GM21528 (cell line): ENCODE data around the gene TMC4.

Experiments used
- ATAC-seq: cut with Tn5 transposase; IDR thresholded peaks from one replicate; pipeline ENCODE4 v1.9.1; 2021; ENCODE audit warnings: mild to moderate bottlenecking, moderate library complexity; ENCODE audit not compliant: unreplicated experiment, low FRiP score

Gene TMC4

GRCh38 chr19:54159352-54160181 is 13.4 kb downstream of the TMC4 start, which contains the start of gene LENG1:
Gene LENG1 (minus strand): TSS chr19:54159721. CDS start chr19:54159695, 26 bp downstream.
- ATAC-seq: peak; percentile 90

GRCh38 chr19:54158812-54159351 is 14.1 kb downstream of the TMC4 start:
- ATAC-seq: no peak

- ATAC-seq: no peak
Measured at GRCh38 chr19:54156953-54157352, 16.0 kb downstream of the TMC4 start.

DNA sequence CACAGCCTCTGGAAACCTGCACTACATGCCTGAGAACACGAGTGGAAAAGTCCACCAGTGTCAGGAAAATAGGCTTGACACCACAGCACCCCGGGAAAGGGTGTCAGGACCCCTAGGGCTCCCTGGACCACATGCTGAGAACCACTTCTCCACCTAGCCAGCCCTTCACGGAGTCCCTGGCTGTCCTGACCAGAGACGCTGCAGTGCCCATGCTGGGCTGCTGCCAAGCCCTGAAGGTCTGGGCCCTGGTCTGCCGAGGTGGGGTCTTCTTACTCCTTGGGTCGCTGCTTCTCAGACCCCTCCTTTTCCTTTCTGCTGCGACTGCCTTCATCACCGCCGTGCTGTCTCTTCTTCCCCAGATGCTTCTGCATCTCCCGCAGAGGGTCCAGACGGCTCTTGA is 16.5 kb downstream of the TMC4 start:
- ATAC-seq: no peak

DNA sequence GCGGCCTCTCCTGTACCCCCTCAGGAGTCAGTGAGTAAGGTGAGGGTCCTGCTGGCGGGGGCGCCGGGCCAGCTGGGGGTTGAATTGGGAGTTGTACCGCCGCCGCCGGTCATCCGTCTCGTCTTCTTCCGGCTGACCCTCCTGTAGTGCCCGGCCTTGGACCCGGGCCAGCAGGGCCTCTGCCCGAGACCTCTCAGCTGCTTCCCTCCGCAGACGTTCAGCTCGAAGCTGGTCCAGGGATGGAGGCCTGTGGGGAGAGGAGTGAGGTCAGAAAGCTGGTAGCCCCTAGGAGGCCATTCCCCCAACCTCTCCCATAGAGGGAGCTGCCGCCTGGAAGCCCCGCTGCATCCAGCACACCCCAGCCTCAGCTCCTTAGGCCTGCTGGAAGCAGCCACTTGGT is 17.3 kb downstream of the TMC4 start:
- no peak for ATAC-seq

- ATAC-seq: no peak
Measured at GRCh38 chr19:54154603-54155345, 18.2 kb downstream of the TMC4 start.

DNA sequence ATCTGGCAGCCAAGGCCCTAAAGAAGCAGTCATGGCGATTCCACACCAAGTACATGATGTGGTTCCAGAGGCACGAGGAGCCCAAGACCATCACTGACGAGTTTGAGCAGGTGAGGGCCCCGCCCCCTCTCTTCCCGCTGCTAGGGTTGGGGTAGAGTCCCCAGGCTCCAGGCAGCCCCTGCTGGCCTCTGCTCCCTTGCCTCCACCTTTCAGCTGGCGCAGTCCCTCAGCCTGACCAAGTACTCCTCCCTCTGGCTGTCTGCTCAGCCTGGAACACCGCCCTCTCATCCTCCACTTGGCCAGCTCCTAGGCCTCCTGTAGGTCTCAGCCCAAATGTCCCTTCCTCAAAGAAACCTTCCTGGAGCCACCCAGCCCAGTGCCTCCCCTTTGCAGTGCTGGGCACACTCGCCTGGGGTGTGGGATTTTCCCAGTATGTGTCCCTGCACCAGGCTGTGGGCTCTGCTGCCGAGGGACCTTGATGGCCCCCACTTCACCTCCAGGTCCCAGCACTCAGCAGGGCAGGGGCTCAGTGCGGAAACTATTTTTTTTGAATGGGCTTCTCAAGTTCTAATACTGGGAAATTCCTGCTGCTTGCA is 19.1 kb downstream of the TMC4 start:
- no peak for ATAC-seq

DNA sequence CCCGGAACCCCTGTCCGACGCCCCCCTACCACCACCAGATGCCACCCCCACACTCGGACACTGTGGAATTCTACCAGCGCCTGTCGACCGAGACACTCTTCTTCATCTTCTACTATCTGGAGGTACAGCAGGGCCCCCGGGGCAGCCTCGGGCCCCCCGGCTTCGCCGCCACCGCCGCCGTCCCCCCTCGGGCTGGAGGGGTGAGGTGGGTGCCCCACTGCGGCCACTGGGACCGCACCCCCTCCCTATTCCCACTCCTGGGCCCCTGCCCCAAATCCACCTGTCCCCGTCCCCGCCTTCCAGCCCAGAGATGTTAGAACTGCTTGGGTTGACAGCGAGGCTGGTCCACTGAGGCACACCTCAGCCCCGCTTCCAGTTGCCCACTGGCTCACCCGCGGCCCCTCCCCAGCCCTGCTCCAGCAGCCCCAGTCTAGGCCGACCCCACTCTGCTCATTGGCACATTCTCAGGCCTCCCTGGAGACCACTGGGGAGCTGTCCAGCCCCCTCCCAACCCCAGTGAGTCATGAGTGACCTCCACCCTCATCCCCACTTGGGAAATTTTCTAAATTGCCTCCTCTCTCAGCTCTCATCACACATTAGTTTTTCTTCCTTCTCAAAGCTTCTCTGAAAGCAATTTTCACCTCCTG is 20.0 kb downstream of the TMC4 start:
- no peak for ATAC-seq

DNA sequence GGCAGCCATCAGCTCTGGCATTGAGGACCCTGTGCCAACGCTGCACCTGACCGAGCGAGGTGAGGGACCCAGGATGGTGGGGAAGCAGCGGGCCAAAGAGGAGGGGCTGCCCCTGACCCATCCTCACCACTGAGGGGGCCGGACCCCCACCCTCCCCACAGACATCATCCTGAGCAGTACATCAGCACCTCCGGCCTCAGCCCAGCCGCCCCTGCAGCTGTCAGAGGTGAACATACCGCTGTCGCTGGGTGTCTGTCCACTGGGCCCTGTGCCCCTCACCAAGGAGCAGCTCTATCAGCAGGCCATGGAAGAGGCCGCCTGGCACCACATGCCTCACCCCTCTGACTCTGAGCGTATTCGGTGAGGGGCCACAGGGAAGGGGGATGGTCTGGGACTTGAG is 20.7 kb downstream of the TMC4 start:
- no peak for ATAC-seq

DNA sequence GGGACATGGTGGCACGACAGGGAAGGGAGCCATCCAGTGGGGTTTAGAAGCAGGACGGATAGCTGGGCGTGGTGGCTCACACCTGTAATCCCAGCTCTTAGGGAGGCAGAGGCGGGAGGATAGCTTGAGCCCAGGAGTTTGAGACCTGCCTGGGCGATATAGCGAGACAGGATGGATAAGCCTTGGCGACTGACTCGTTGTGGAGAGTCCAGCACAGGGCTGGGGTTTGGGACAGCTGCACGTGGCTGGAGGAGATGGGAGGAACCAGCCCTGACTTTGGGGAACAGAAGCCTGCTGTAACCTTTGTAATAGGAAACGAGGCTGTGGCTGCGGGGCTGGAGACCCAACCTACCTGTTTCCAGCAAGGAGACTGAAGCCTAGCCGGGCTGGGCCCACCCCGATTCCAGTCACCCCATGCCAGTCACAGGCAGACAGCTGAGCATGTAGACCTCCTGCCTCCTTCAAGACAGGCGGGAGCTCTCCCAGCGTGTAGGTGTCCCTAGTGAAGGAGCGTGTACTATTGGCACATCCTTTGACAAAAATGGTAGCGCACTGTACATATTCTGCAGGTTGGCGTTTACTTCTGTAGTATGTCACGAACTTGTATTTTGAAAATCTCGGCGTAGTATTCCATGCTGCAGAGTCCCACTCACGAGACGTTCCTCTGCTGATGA is 21.5 kb downstream of the TMC4 start:
- ATAC-seq: no peak

GRCh38 chr19:54149021-54149812 is 23.7 kb downstream of the TMC4 start:
- ATAC-seq: no peak

DNA sequence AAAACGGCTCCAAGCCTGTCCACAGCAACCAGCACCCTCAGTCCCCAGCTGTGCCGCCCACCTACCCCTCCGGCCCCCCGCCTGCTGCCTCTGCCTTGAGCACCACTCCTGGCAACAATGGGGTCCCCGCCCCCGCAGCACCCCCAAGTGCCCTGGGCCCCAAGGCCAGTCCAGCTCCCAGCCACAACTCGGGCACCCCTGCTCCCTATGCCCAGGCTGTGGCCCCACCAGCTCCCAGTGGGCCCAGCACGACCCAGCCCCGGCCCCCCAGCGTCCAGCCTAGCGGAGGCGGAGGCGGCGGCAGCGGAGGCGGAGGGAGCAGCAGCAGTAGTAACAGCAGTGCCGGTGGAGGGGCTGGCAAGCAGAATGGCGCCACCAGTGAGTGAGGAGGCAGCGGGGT is 24.8 kb downstream of the TMC4 start:
- ATAC-seq: no peak

DNA sequence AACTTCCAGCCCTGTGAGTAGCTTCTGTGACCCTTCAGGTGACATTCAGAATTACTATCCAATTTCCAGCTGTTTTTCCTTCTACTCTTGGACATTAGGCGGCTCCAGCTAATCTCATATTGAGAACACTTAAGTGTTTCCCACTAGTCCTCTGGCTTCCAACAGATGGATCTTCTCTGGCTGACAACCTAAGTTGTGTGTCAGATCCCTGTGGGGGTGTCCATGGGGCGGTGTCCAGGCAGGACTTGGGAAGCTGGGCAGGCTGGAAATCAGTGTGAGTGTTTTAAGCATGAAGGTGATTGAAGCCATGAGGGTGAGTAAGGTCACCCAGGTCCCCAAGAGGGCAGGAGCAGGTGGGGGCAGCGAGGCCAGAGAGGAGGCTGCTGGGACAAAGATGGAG is 25.3 kb downstream of the TMC4 start:
- no peak for ATAC-seq

GRCh38 chr19:54145541-54146158 is 27.3 kb downstream of the TMC4 start:
- ATAC-seq: no peak

GRCh38 chr19:54142166-54142780 is 30.7 kb downstream of the TMC4 start:
- no peak for ATAC-seq

DNA sequence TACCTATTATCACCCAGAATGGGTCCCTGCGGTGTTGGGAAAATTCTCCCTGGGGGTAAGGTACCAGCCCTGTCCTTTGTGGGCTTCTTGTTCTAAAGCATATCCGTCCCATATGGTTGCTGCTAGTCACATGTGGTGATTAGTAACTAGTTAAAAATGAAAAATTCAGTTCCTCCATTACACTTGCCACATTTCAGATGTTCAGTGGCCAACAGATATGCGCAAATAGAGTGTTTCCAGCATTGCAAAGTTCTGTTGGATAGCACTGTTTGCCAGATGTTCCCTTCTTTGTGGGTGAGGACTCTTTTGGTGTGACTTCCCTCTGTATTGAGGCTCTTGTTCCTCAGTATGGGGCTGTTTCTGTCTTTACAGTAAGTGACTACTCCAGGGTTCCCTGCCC is 31.6 kb downstream of the TMC4 start:
- no peak for ATAC-seq

DNA sequence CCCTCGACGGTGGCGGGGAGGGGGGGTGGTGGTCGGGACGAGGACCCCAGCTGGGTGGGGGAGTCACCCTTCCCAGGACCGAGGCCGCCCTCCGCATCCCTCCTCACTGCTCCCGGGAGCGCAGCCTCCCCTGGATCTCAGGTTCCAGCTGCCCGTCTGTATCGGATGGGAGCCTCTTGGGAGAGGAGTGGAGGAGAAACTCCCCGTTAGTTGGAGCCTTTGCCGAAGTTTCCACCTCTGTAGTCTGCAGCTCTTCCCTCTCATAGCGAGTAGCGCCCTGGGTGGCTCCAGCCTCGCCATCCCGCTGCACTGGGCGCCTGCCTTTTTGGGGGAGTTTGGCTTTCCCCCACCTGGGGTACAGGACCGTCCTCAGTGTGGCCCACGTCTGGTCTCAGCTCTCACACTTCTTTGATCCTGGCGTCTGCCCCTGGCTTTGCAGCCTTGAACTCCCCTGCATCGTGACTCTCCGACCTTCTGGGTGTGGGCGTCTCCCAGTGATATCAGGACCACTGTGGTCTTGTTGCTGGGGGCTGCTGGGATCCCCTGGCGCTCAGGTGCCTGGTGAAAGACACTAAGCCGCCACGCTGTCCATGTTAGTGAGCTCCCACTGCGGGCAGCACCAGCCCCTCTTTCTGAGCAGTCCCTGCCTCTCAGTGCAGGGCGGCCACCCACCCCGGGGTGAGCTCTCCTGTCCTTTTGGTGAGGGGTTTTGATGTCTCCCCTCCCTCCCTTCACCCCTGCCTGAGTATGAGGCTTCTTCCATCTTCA is 34.3 kb downstream of the TMC4 start:
- no peak for ATAC-seq
